ENCODE data around the gene LEF1. TPM values are rescaled to one million over a fixed set of nuclear protein-coding genes. Genes with fewer than 3 reads are reported as not detected.
A peak's percentile ranks its signal among the peaks of the same experiment; 100 is the strongest.
"Not testable (repeated sequence)": the region's sequence is repeated elsewhere in the genome, so short reads cannot be mapped to it uniquely, and the experiment has no call there.

Gene LEF1
- total RNA-seq, 2 donors from 2014 or later, result 130 to 175 TPM

DNA sequence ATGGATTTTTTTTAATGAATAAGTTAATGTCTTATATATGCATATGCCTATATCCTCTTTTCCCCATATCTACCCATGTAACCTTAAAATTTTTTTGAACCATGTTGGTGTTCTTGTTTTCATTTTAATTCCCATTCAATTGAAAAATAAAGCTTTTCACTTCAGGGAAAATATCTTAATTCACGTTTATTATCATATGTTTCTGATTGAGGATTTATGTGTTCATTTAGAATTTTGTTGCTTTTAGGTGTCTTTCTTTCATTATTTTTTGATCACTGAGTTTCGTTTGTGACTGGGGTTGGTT is 149.9 kb downstream of the LEF1 start:
- Mint-ChIP-seq H3K9me3 (no peaks in the 10 kb centered on the region), H3K27ac (no peak overlapping the region), H3K36me3 (ENCODE audit: insufficient read depth in 2 of 2) (peaks cover 5 to 9% of the 10 kb centered on the region in 2 donors), H3K4me1 (ENCODE audit: low read depth) (peaks cover 22% of the 10 kb centered on the region), H3K27me3 (ENCODE audit: low read depth) (no peaks in the 10 kb centered on the region), H3K4me3 (no peak overlapping the region)
- DNase-seq, result no peak
- no peak for ATAC-seq (replicated peaks in 1 of 2)

- H3K27me3 Mint-ChIP-seq (ENCODE audit: low read depth), result no peaks in the 10 kb centered on the region
- H3K27ac Mint-ChIP-seq, result no peak overlapping the region
- DNase-seq, result peak; percentile 79 to 82
- H3K4me1 Mint-ChIP-seq (ENCODE audit: low read depth), result peaks cover 22% of the 10 kb centered on the region
- ATAC-seq (replicated peaks in 1 of 2), result peak; percentile 62 to 71
- H3K36me3 Mint-ChIP-seq (ENCODE audit: insufficient read depth in 2 of 2), result peaks cover 5 to 11% of the 10 kb centered on the region in 2 donors
- H3K9me3 Mint-ChIP-seq, result no peaks in the 10 kb centered on the region
- H3K4me3 Mint-ChIP-seq, result no peak overlapping the region
Measured at GRCh38 chr4:108018040-108018883, 150.5 kb downstream of the LEF1 start.

DNA sequence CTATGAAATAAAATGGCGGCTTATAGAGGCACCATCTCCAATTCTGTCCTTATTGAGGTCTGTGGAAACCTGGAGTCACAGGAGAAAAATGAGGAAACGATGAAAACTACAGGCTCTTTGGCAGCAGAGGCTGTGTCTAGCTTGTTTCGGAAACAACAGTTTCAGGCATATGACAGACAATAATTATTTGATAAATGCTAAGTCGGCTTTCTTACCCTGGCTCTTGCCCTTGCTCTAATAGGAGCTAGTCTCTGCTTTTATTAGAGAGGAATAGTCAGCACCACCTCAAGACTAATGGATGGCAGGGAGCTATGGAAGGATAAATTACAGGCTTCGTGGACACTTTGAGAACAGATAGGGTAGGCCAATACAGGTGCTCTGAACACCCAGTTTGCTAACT is 154.8 kb downstream of the LEF1 start:
- peaks cover 7% of the 10 kb centered on the region for H3K4me1 Mint-ChIP-seq (ENCODE audit: low read depth)
- no peak overlapping the region for H3K27ac Mint-ChIP-seq
- no peaks in the 10 kb centered on the region for H3K27me3 Mint-ChIP-seq (ENCODE audit: low read depth)

GRCh38 chr4:108013327-108013726 is 155.4 kb downstream of the LEF1 start:
- Mint-ChIP-seq H3K27ac (no peak overlapping the region), H3K4me3 (no peak overlapping the region), H3K27me3 (ENCODE audit: low read depth) (no peaks in the 10 kb centered on the region), H3K9me3 (no peaks in the 10 kb centered on the region), H3K36me3 (ENCODE audit: insufficient read depth in 2 of 2) (peaks cover 0 to 10% of the 10 kb centered on the region in 2 donors), H3K4me1 (ENCODE audit: low read depth) (peaks cover 5% of the 10 kb centered on the region)
- ATAC-seq (replicated peaks in 1 of 2) (no peak), DNase-seq (no peak)

More for the DNA sequence above, 154.8 kb downstream of the LEF1 start:
- Mint-ChIP-seq H3K4me3 (no peak overlapping the region), H3K36me3 (ENCODE audit: insufficient read depth in 2 of 2) (peaks cover 0 to 10% of the 10 kb centered on the region in 2 donors), H3K9me3 (no peaks in the 10 kb centered on the region)
- no peak for ATAC-seq (replicated peaks in 1 of 2)
- DNase-seq, result no peak

DNA sequence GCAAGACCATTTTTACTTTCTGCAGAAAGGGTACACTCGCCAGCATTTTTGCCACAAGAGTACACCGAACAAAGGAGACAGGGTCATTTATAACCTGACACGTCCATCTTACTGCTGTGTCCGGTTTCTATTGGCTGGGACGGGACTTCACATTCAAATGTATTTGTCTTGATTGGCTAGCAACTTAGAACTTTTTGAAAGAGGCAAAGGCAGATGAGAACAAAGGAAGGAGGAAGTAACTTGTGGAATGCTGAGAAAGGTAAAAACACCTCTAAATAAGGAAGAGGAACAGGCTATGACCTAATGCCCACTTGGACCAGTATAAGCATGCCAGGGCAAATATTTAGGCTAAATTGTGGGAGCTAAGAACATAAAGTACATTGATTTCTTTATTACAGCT is 156.3 kb downstream of the LEF1 start:
- H3K36me3 Mint-ChIP-seq (ENCODE audit: insufficient read depth in 2 of 2); H3K27me3 Mint-ChIP-seq (ENCODE audit: low read depth); ATAC-seq (replicated peaks in 1 of 2); H3K4me3 Mint-ChIP-seq; H3K27ac Mint-ChIP-seq; H3K9me3 Mint-ChIP-seq; DNase-seq; H3K4me1 Mint-ChIP-seq (ENCODE audit: low read depth): not testable (repeated sequence)

GRCh38 chr4:108010167-108010566 is 158.6 kb downstream of the LEF1 start:
- Mint-ChIP-seq H3K36me3 (ENCODE audit: insufficient read depth in 2 of 2) (peaks cover 0 to 8% of the 10 kb centered on the region in 2 donors), H3K4me3 (no peak overlapping the region), H3K9me3 (no peaks in the 10 kb centered on the region), H3K4me1 (ENCODE audit: low read depth) (peaks cover 11% of the 10 kb centered on the region), H3K27me3 (ENCODE audit: low read depth) (no peaks in the 10 kb centered on the region), H3K27ac (no peak overlapping the region)
- no peak for ATAC-seq (replicated peaks in 1 of 2)
- no peak for DNase-seq

- Mint-ChIP-seq H3K9me3 (no peaks in the 10 kb centered on the region), H3K4me3 (no peak overlapping the region), H3K36me3 (ENCODE audit: insufficient read depth in 2 of 2) (peaks cover 0 to 7% of the 10 kb centered on the region in 2 donors), H3K27ac (no peak overlapping the region), H3K27me3 (ENCODE audit: low read depth) (no peaks in the 10 kb centered on the region), H3K4me1 (ENCODE audit: low read depth) (peaks cover 16% of the 10 kb centered on the region)
- ATAC-seq (replicated peaks in 1 of 2), result peak in 1 of 2 donors; percentile 66
- DNase-seq, result no peak
Measured at GRCh38 chr4:108008721-108009120, 160.0 kb downstream of the LEF1 start.

DNA sequence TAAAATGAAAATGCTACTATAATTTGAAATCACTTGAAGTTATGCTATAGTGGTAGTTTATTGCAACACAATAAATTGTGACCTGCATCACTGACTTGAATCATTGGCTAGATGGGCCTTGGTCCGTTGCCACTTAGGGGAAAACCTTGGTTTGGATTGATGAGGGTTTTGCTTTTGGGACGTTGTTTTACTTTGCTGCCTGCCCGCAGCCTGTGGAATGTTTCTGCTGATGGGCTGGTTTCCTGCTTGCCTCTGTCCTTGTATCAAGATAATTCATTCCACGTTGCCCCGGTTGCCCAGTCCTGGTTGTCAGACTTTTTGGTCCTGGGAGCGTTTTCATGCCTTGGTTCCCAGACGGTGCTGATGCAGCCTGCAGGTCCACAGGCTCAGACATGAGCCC is 160.7 kb downstream of the LEF1 start:
- no peak overlapping the region for H3K4me3 Mint-ChIP-seq
- H3K27me3 Mint-ChIP-seq (ENCODE audit: low read depth), result no peaks in the 10 kb centered on the region
- no peak for ATAC-seq (replicated peaks in 1 of 2)
- no peaks in the 10 kb centered on the region for H3K9me3 Mint-ChIP-seq
- DNase-seq, result no peak
- peaks cover 0 to 6% of the 10 kb centered on the region in 2 donors for H3K36me3 Mint-ChIP-seq (ENCODE audit: insufficient read depth in 2 of 2)
- no peak overlapping the region for H3K27ac Mint-ChIP-seq
- H3K4me1 Mint-ChIP-seq (ENCODE audit: low read depth), result peaks cover 23% of the 10 kb centered on the region

- Mint-ChIP-seq H3K36me3 (ENCODE audit: insufficient read depth in 2 of 2) (peaks cover 0 to 8% of the 10 kb centered on the region in 2 donors), H3K4me1 (ENCODE audit: low read depth) (peaks cover 29% of the 10 kb centered on the region), H3K9me3 (no peaks in the 10 kb centered on the region), H3K4me3 (no peak overlapping the region), H3K27ac (no peak overlapping the region), H3K27me3 (ENCODE audit: low read depth) (no peaks in the 10 kb centered on the region)
- no peak for DNase-seq
- ATAC-seq (replicated peaks in 1 of 2), result peak in 1 of 2 donors; percentile 31
Measured at GRCh38 chr4:108006361-108006760, 162.4 kb downstream of the LEF1 start.

DNA sequence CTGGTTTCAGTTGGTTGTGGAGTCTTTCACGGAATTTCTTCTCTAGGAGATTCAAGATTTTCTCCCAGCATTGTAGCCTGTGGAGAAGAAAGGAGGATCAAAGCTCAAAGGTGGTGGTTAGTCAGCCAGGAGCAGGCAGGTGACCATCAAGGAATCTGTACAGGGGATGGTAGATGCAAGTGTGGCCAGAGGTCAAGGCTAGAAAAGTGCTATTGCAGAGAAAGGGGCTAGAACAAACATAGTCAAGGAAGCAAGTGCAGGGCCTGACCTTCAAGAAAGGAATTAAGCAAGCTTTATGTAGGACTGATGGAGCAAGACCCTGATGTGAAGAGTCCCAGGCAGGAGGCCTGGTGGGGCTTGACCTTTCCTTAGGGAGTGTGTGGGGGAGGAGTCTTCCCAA is 162.9 kb downstream of the LEF1 start:
- Mint-ChIP-seq H3K27ac (no peak overlapping the region), H3K4me3 (no peak overlapping the region), H3K36me3 (ENCODE audit: insufficient read depth in 2 of 2) (peaks cover 0 to 8% of the 10 kb centered on the region in 2 donors), H3K27me3 (ENCODE audit: low read depth) (no peaks in the 10 kb centered on the region), H3K4me1 (ENCODE audit: low read depth) (peaks cover 29% of the 10 kb centered on the region), H3K9me3 (peaks cover 0 to 1% of the 10 kb centered on the region in 2 donors)
- ATAC-seq (replicated peaks in 1 of 2) (no peak), DNase-seq (no peak)

DNA sequence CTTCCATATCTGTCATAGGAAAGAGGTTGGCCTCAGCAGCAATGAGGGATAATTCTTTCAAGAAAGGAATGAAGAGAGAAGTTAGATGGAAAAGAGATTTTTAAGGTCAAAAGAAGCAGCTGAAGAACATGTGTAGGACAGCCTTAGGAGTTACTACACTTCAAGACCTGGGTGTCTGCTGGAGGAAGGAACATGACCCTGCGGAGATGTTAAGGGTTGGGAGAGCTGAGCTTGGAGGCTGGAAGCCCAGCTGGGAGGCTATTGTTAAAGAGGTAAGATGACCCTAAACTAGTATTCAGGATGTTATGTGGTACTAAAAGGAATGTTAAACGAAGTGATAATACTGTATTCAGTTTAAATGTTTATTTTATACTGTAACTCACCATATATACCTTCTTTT is 164.1 kb downstream of the LEF1 start:
- Mint-ChIP-seq H3K27me3 (ENCODE audit: low read depth) (no peaks in the 10 kb centered on the region), H3K9me3 (peaks cover 3 to 4% of the 10 kb centered on the region in 2 donors), H3K36me3 (ENCODE audit: insufficient read depth in 2 of 2) (peaks cover 3 to 12% of the 10 kb centered on the region in 2 donors), H3K4me1 (ENCODE audit: low read depth) (peaks cover 34% of the 10 kb centered on the region), H3K4me3 (no peak overlapping the region), H3K27ac (no peak overlapping the region)
- DNase-seq, result no peak
- no peak for ATAC-seq (replicated peaks in 1 of 2)

DNA sequence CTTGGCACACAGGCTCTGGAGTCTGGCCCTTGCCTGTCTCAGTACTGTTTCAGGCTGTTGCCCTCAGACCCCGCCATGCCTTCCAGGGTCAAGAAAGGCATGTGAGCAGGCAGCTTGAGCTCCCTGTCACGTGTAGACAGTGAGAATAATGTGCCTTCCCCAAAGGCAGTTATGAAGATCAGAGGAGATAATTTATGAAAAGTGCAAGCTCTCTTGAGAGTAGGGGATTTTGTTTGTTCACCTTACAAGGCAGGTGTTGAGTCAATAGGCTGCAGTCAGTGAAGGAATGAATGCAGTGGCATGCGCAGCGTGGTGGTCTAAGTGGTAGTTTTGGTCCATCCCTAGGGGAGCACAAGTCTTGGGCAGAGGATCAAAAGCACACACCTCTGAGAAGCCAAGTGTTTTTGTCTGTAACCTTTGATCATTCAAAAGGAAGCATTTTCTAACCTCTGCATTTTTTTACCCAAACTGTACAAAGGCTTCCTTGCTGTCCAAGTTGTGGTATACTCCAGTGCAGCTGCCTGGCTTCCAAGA is 164.7 kb downstream of the LEF1 start:
- H3K27me3 Mint-ChIP-seq (ENCODE audit: low read depth), result no peaks in the 10 kb centered on the region
- peaks cover 40% of the 10 kb centered on the region for H3K4me1 Mint-ChIP-seq (ENCODE audit: low read depth)
- peak overlapping the region in 1 of 2 donors; percentile 29 for H3K4me3 Mint-ChIP-seq
- peaks cover 3 to 4% of the 10 kb centered on the region in 2 donors for H3K9me3 Mint-ChIP-seq
- ATAC-seq (replicated peaks in 1 of 2) (peak; percentile 22 to 39), DNase-seq (no peak)
- H3K36me3 Mint-ChIP-seq (ENCODE audit: insufficient read depth in 2 of 2), result peaks cover 5 to 18% of the 10 kb centered on the region in 2 donors
- no peak overlapping the region for H3K27ac Mint-ChIP-seq

- Mint-ChIP-seq H3K4me3 (no peak overlapping the region), H3K36me3 (ENCODE audit: insufficient read depth in 2 of 2) (peaks cover 5 to 20% of the 10 kb centered on the region in 2 donors), H3K9me3 (peaks cover 3 to 4% of the 10 kb centered on the region in 2 donors), H3K27me3 (ENCODE audit: low read depth) (no peaks in the 10 kb centered on the region), H3K27ac (no peak overlapping the region), H3K4me1 (ENCODE audit: low read depth) (peaks cover 59% of the 10 kb centered on the region)
- no peak for DNase-seq
- ATAC-seq (replicated peaks in 1 of 2), result no peak
Measured at GRCh38 chr4:108001540-108002135, 167.1 kb downstream of the LEF1 start.

Data from activated T-cell treated with anti-CD3 and anti-CD28 coated beads, Interleukin-2, amount 50 U/mL, for 72 hours (primary cell).